Adrenal gland (tissue), 5 donors: Measurements from ENCODE around the gene TDRD10.

ENCODE experiments used
- POLR2A ChIP-seq, 2 donors: fragments of 450-650 bp; IDR thresholded peaks; one replicate each; pipeline ENCODE4 v1.6.1; 2017; ENCODE audit warnings: antibody characterized with exemption in 2 of 2, mild to moderate bottlenecking in 2 of 2, moderate library complexity in 1 of 2
- TF ChIP-seq, protein P1 (sequence below), 6 experiments: fragments of 450-650 bp in 4 of 6; fragments of 200-600 bp in 2 of 6; sonication (generic) in 1 of 6; IDR thresholded peaks; 1 replicate in 5 of 6; 2 replicates in 1 of 6; pipeline versions ENCODE4 v1.5.1 to v1.8.0; 2016 to 2021; ENCODE audit warnings: antibody characterized with exemption in 6 of 6, mild to moderate bottlenecking in 2 of 6, moderate library complexity in 1 of 6
- donor health status: DM: no; HTN: no; CAD: no.

DNA sequence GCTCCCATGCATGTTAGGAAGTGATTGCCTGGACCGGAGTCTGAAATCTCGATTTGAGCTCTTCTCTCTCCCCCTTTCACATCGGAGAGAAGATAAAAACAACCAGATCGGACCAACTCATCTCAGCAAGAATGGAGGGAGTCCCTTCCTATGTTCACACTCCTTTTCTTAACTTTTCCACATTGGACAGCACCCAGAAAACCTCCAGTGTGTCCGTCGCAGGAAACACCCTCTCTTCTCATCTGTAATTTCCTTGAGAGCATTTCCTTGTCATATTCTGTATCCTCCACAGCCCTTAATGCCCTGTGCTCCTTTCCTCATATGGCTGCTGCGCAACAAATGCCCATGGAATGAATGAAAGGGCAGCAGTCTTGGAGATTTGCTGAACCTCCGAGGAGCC, 1.5 kb upstream of the TDRD10 start:
- TF ChIP-seq, protein P1, sequence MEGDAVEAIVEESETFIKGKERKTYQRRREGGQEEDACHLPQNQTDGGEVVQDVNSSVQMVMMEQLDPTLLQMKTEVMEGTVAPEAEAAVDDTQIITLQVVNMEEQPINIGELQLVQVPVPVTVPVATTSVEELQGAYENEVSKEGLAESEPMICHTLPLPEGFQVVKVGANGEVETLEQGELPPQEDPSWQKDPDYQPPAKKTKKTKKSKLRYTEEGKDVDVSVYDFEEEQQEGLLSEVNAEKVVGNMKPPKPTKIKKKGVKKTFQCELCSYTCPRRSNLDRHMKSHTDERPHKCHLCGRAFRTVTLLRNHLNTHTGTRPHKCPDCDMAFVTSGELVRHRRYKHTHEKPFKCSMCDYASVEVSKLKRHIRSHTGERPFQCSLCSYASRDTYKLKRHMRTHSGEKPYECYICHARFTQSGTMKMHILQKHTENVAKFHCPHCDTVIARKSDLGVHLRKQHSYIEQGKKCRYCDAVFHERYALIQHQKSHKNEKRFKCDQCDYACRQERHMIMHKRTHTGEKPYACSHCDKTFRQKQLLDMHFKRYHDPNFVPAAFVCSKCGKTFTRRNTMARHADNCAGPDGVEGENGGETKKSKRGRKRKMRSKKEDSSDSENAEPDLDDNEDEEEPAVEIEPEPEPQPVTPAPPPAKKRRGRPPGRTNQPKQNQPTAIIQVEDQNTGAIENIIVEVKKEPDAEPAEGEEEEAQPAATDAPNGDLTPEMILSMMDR (IDR thresholded peaks at IDR 0.05): no peak
- no peak for TF ChIP-seq POLR2A (IDR thresholded peaks at IDR 0.05)
